LHCN-M2 (cell line): ENCODE results near the gene GPR26. TPM values are rescaled to one million over a fixed set of nuclear protein-coding genes. Genes with fewer than 3 reads are reported as not detected.
"Not testable (repeated sequence)": the region's sequence is repeated elsewhere in the genome, so short reads cannot be mapped to it uniquely, and the experiment has no call there.

Source experiments
- DNase-seq: peaks from one replicate; pipeline ENCODE4 v3.0.0-alpha.2; 2012; ENCODE audit warnings: low read depth
- total RNA-seq: library from RNA; depleted of rRNA; stranded (reverse); fragments of >200 nt; gene quantifications from 2 replicates; pipeline ENCODE4 v1.2.3, GENCODE V29; 2014; rRNA removed

Gene GPR26
- total RNA-seq, 1 experiment from 2014 or later, result not detected

GRCh38 chr10:123706236-123706635 lies 40.1 kb downstream of the GPR26 start:
- DNase-seq, result no peak

GRCh38 chr10:123715546-123715945 lies 49.4 kb downstream of the GPR26 start:
- DNase-seq, result no peak

GRCh38 chr10:123717336-123717735 lies 51.2 kb downstream of the GPR26 start:
- DNase-seq, result no peak

DNA sequence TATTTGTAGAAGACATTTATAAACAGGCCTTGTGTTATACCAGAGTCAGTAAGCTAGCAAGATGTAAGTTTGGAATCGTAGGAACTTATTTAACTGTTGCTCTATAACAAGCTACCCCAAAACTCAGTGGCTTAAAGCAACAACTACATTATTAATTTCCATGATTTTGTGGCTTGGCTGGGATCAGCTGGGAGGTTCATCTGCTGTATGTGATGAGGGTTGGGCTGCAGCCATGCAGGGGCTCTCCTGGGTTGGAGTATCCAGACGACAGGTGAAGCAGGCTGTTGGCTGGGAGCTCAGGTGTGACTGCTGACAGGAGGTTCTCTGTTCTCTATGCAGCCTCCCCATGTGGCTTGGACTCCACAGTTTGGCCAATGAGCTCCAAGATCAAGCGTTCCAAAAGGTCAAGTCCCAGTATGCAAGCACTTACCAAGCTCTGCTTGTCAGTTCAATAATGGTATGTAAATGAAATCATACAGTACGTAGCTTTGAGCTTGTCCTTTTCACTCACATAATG lies 52.4 kb downstream of the GPR26 start:
- no peak for DNase-seq

GRCh38 chr10:123720536-123720935 lies 54.4 kb downstream of the GPR26 start:
- no peak for DNase-seq

- DNase-seq, result no peak
These were observed 55.4 kb downstream of the GPR26 start for GRCh38 chr10:123721441-123722049.

- DNase-seq, result no peak
These were observed 56.2 kb downstream of the GPR26 start for GRCh38 chr10:123722351-123722750.

GRCh38 chr10:123724747-123725146 lies 58.6 kb downstream of the GPR26 start:
- DNase-seq, result no peak

GRCh38 chr10:123726381-123726780 lies 60.2 kb downstream of the GPR26 start:
- DNase-seq, result no peak

GRCh38 chr10:123726836-123727235 lies 60.7 kb downstream of the GPR26 start:
- no peak for DNase-seq

GRCh38 chr10:123729523-123729922 lies 63.4 kb downstream of the GPR26 start:
- no peak for DNase-seq

GRCh38 chr10:123736917-123737316 lies 70.8 kb downstream of the GPR26 start:
- not testable (repeated sequence) for DNase-seq

DNA sequence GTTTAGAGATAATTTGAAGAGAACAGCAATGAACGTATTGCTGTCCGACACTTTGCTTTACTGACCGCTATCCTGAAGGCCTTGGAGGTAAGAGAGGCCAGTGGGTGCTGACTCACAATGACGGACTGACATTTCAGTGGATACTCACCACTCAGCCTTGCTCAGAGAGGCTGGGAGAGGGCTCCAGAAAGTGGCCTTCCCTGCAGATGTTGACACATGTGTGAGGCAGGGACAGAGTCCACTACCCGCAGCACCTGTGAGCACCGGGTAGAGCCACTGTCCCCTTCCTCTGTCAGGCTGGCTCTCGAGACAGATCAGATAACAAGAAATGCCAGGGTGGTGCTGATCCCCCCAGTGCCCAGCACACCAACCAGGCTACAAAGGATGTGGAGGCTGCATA lies 75.0 kb downstream of the GPR26 start:
- no peak for DNase-seq

DNA sequence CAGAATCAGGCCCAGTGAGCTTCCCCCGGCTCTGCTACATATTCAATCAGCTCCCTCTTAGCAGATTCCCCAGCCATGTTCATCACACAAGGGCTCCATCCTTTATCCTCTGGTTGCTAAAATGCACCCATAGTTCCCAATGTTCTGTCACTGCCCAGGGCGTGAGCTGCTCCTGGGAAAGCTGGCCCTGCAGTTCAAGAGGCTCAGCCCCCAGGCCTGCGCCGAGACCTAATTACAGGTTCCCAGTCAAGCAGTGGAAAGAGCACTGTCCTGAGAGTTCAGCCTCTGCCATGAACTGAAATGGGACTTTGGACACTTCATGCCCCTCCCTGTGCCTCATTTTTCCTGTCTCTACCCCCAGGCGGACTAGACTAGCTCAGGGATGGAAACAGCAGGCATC lies 75.6 kb downstream of the GPR26 start:
- DNase-seq, result no peak

- DNase-seq, result no peak
These were observed 76.7 kb downstream of the GPR26 start for GRCh38 chr10:123742751-123743440.

GRCh38 chr10:123743441-123744223 lies 77.5 kb downstream of the GPR26 start:
- no peak for DNase-seq

- no peak for DNase-seq
These were observed 78.0 kb downstream of the GPR26 start for GRCh38 chr10:123744224-123744536.

Other genes with a start within 250 kb of the GPR26 start
- gene CPXM2, start 225.5 kb downstream of the GPR26 start, total RNA-seq, result not detected in 2 replicates